WTC11 (cell line): ENCODE measurements around the gene CORIN. TPM values are rescaled to one million over a fixed set of nuclear protein-coding genes. Genes with fewer than 3 reads are reported as not detected.

Experiments
- ATAC-seq: fragments of 200-7000 bp; cut with Tn5 transposase; 2 replicates; pipeline ENCODE4 v1.10.0; 2021; ENCODE audit warnings: mild to moderate bottlenecking, moderate library complexity
- CTCF ChIA-PET: fragments of 300-600 bp; sonication (Branson Sonifier 250); formaldehyde crosslinking; loops from one replicate; lab custom pipeline; 2021; ENCODE audit warnings: antibody characterized with exemption; lab: Charles Lee
- POLR2A ChIA-PET: fragments of 350-600 bp; sonication (Branson Sonifier 250); formaldehyde crosslinking; loops from one replicate; lab custom pipeline; 2021; ENCODE audit warnings: antibody characterized with exemption; lab: Charles Lee
- DNase-seq: peaks from one replicate; pipeline ENCODE4 v3.0.0; 2021; ENCODE audit warnings: low spot score
- H3K27ac Mint-ChIP-seq: 2 replicates; pipeline ENCODE4 v1.8.0; 2021; ENCODE audit warnings: mixed read lengths
- H3K27me3 Mint-ChIP-seq: 2 replicates; pipeline ENCODE4 v1.8.0; 2021; ENCODE audit warnings: low read depth, mild to moderate bottlenecking, moderate library complexity, mixed read lengths
- H3K36me3 Mint-ChIP-seq: 2 replicates; pipeline ENCODE4 v1.8.0; 2021; ENCODE audit warnings: mixed read lengths
- H3K4me1 Mint-ChIP-seq: 2 replicates; pipeline ENCODE4 v1.8.0; 2022; ENCODE audit warnings: mixed read lengths
- H3K4me3 Mint-ChIP-seq: 2 replicates; pipeline ENCODE4 v1.8.0; 2021; ENCODE audit warnings: mild to moderate bottlenecking, moderate library complexity, mixed read lengths
- H3K9me3 Mint-ChIP-seq: 2 replicates; pipeline ENCODE4 v1.8.0; 2021; ENCODE audit warnings: mixed read lengths
- ARID4B ChIP-seq: sonication (generic); formaldehyde crosslinking; IDR thresholded peaks from 2 replicates; pipeline ENCODE4 v1.8.0; 2023; ENCODE audit warnings: missing genetic modification reagents, mild to moderate bottlenecking, borderline replicate concordance
- ATF1 ChIP-seq: sonication (generic); formaldehyde crosslinking; IDR thresholded peaks from 2 replicates; pipeline ENCODE4 v1.8.1; 2023; ENCODE audit warnings: mild to moderate bottlenecking, moderate library complexity, missing genetic modification reagents
- ATF2 ChIP-seq: sonication (generic); formaldehyde crosslinking; IDR thresholded peaks from 2 replicates; pipeline ENCODE4 v1.8.1; 2022; ENCODE audit warnings: low read depth, missing genetic modification reagents, borderline replicate concordance
- ATF6 ChIP-seq: sonication (generic); formaldehyde crosslinking; IDR thresholded peaks from 2 replicates; pipeline ENCODE4 v1.8.1; 2023; ENCODE audit warnings: mild to moderate bottlenecking, missing genetic modification reagents
- CBFB ChIP-seq: sonication (generic); formaldehyde crosslinking; IDR thresholded peaks from 2 replicates; pipeline ENCODE4 v1.8.1; 2022; ENCODE audit warnings: mild to moderate bottlenecking, low read depth, missing genetic modification reagents
- E2F5 ChIP-seq: sonication (generic); formaldehyde crosslinking; IDR thresholded peaks from 2 replicates; pipeline ENCODE4 v1.8.1; 2022; ENCODE audit warnings: mild to moderate bottlenecking, moderate library complexity, missing genetic modification reagents
- EMX1 ChIP-seq: fragments of 250-450 bp; sonication (Bioruptor Pico); IDR thresholded peaks from 2 replicates; pipeline ENCODE4 v1.8.0; 2021; ENCODE audit warnings: mild to moderate bottlenecking
- ETV6 ChIP-seq: sonication (generic); formaldehyde crosslinking; IDR thresholded peaks from 2 replicates; pipeline ENCODE4 v1.8.1; 2022; ENCODE audit warnings: mild to moderate bottlenecking, missing genetic modification reagents
- KAT7 ChIP-seq: sonication (generic); formaldehyde crosslinking; IDR thresholded peaks from 2 replicates; pipeline ENCODE4 v1.8.1; 2023; ENCODE audit warnings: missing genetic modification reagents, mild to moderate bottlenecking, borderline replicate concordance
- MXD4 ChIP-seq: fragments of 250-450 bp; sonication (Bioruptor Pico); IDR thresholded peaks from 2 replicates; pipeline ENCODE4 v1.8.0; 2021; ENCODE audit warnings: mild to moderate bottlenecking, moderate library complexity, borderline replicate concordance
- MYBL2 ChIP-seq: sonication (generic); formaldehyde crosslinking; IDR thresholded peaks from 2 replicates; pipeline ENCODE4 v1.8.1; 2023; ENCODE audit warnings: mild to moderate bottlenecking, moderate library complexity, missing genetic modification reagents
- NFATC4 ChIP-seq: fragments of 250-450 bp; sonication (Bioruptor Pico); IDR thresholded peaks from 2 replicates; pipeline ENCODE4 v1.9.0; 2021; ENCODE audit warnings: mild to moderate bottlenecking
- NFE2L1 ChIP-seq: sonication (generic); formaldehyde crosslinking; IDR thresholded peaks from 2 replicates; pipeline ENCODE4 v1.8.1; 2023; ENCODE audit warnings: missing genetic modification reagents
- NFYB ChIP-seq: sonication (generic); formaldehyde crosslinking; conservative IDR thresholded peaks from 2 replicates; pipeline ENCODE4 v1.8.0; 2022; ENCODE audit warnings: low read depth, missing genetic modification reagents
- NR1H2 ChIP-seq: sonication (generic); formaldehyde crosslinking; IDR thresholded peaks from 2 replicates; pipeline ENCODE4 v1.9.0; 2021; ENCODE audit warnings: mild to moderate bottlenecking, moderate library complexity, missing genetic modification reagents
- NR3C1 ChIP-seq: sonication (generic); formaldehyde crosslinking; conservative IDR thresholded peaks from 2 replicates; pipeline ENCODE4 v1.8.1; 2023; ENCODE audit warnings: low read depth, mild to moderate bottlenecking, missing genetic modification reagents
- OVOL2 ChIP-seq: fragments of 250-450 bp; sonication (Bioruptor Pico); IDR thresholded peaks from 2 replicates; pipeline ENCODE4 v1.9.0; 2021; ENCODE audit warnings: mild to moderate bottlenecking, borderline replicate concordance
- RELA ChIP-seq: sonication (generic); formaldehyde crosslinking; IDR thresholded peaks from 2 replicates; pipeline ENCODE4 v1.8.1; 2022; ENCODE audit warnings: missing genetic modification reagents, mild to moderate bottlenecking, borderline replicate concordance
- SMAD4 ChIP-seq: sonication (generic); formaldehyde crosslinking; IDR thresholded peaks from 2 replicates; pipeline ENCODE4 v1.8.0; 2022; ENCODE audit warnings: mild to moderate bottlenecking, missing genetic modification reagents
- SP1 ChIP-seq: sonication (generic); formaldehyde crosslinking; conservative IDR thresholded peaks from 2 replicates; pipeline ENCODE4 v1.8.1; 2022; ENCODE audit warnings: missing genetic modification reagents
- TEAD1 ChIP-seq: sonication (generic); formaldehyde crosslinking; IDR thresholded peaks from 2 replicates; pipeline ENCODE4 v1.8.0; 2022; ENCODE audit warnings: mild to moderate bottlenecking, missing genetic modification reagents
- ZNF263 ChIP-seq: sonication (generic); formaldehyde crosslinking; IDR thresholded peaks from 2 replicates; pipeline ENCODE4 v1.8.1; 2022; ENCODE audit warnings: low read depth, mild to moderate bottlenecking, moderate library complexity, missing genetic modification reagents
- ZNF425 ChIP-seq: fragments of 250-450 bp; sonication (Bioruptor Pico); conservative IDR thresholded peaks from 2 replicates; pipeline ENCODE4 v1.9.0; 2021; ENCODE audit warnings: mild to moderate bottlenecking
- total RNA-seq: library from RNA; stranded (reverse); gene quantifications from 3 replicates; pipeline ENCODE4 v1.2.3, GENCODE V29; 2021
- TF ChIP-seq, protein P1 (sequence below): fragments of 250-450 bp; sonication (Bioruptor Pico); IDR thresholded peaks from 2 replicates; pipeline ENCODE4 v1.9.0; 2021; ENCODE audit warnings: mild to moderate bottlenecking

Gene CORIN
- total RNA-seq, 1 experiment from 2014 or later = 0.33 TPM

DNA sequence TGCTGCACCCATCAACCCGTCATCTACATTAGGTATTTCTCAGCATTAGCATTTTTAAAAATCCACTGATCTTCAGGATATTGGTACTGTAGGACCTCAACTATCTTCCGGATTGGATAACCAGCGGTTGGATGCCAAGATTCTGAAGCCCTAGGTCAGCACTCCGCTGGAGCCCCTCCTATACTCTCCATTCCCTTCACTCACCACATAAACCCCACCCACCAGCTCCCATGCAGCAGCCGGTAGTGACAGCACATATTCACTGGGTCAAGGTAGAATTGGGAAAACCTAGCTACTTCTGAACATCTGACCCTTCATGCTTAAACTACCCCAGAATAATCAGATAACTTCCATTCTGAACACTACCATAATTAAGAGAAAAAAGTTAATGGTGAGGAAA lies 134.9 kb downstream of the CORIN start:
- POLR2A ChIA-PET = no interaction called here
- DNase-seq (no peak), ATAC-seq (peak; percentile 74)
- Mint-ChIP-seq H3K4me3 (no peak overlapping the region), H3K4me1 (peaks cover 25% of the 10 kb centered on the region), H3K36me3 (no peaks in the 10 kb centered on the region), H3K9me3 (no peaks in the 10 kb centered on the region), H3K27ac (no peak overlapping the region), H3K27me3 (no peaks in the 10 kb centered on the region)
- CTCF ChIA-PET = interaction anchor here (17.3 kb wide), 1 partner anchor 136 kb away, joined by 470 read pairs; the partner anchor contains the start of gene CORIN
- no peak for TF ChIP-seq NFATC4 (CRISPR knock-in tag)
- TF ChIP-seq SMAD4 (CRISPR knock-in tag) = no peak
- TF ChIP-seq ZNF263 (CRISPR knock-in tag) = no peak
- TF ChIP-seq, protein P1, sequence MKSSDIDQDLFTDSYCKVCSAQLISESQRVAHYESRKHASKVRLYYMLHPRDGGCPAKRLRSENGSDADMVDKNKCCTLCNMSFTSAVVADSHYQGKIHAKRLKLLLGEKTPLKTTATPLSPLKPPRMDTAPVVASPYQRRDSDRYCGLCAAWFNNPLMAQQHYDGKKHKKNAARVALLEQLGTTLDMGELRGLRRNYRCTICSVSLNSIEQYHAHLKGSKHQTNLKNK = no peak
- no peak for TF ChIP-seq ATF6
- TF ChIP-seq EMX1 = no peak
- no peak for TF ChIP-seq RELA (CRISPR knock-in tag)
- TF ChIP-seq CBFB = no peak

- Mint-ChIP-seq H3K4me3 (no peak overlapping the region), H3K9me3 (no peaks in the 10 kb centered on the region), H3K4me1 (peaks cover 25% of the 10 kb centered on the region), H3K36me3 (no peaks in the 10 kb centered on the region), H3K27ac (no peak overlapping the region), H3K27me3 (no peaks in the 10 kb centered on the region)
- ChIA-PET POLR2A (no interaction called here), CTCF (interaction anchor here (1.9 to 17.3 kb wide), 2 partner anchors 33 to 137 kb away, joined by 5 to 470 read pairs; partner anchors contain the start of gene CORIN)
- TF ChIP-seq MXD4 (CRISPR knock-in tag) = no peak
- no peak for TF ChIP-seq NFE2L1 (CRISPR knock-in tag)
- no peak for TF ChIP-seq OVOL2 (CRISPR knock-in tag)
- TF ChIP-seq, protein P1 = no peak
- no peak for TF ChIP-seq ARID4B (CRISPR knock-in tag)
- no peak for TF ChIP-seq TEAD1 (CRISPR knock-in tag)
- no peak for TF ChIP-seq ATF1 (CRISPR knock-in tag)
- no peak for TF ChIP-seq NFYB (CRISPR knock-in tag)
- no peak for TF ChIP-seq SP1
- no peak for TF ChIP-seq MYBL2
- no peak for TF ChIP-seq E2F5
- TF ChIP-seq KAT7 = no peak
- no peak for TF ChIP-seq ATF2 (CRISPR knock-in tag)
- TF ChIP-seq NR1H2 = no peak
- TF ChIP-seq RELA (CRISPR knock-in tag) = no peak
- TF ChIP-seq ETV6 (CRISPR knock-in tag) = no peak
- no peak for TF ChIP-seq NR3C1 (CRISPR knock-in tag)
- TF ChIP-seq ZNF425 (CRISPR knock-in tag) = no peak
- ATAC-seq (no peak), DNase-seq (no peak)
Measured at GRCh38 chr4:47701286-47701685, 136.6 kb downstream of the CORIN start.
